ENCODE data around the gene EIF4E.
"Not testable (repeated sequence)": the region's sequence is repeated elsewhere in the genome, so short reads cannot be mapped to it uniquely, and the experiment has no call there.

The EIF4E gene

DNA sequence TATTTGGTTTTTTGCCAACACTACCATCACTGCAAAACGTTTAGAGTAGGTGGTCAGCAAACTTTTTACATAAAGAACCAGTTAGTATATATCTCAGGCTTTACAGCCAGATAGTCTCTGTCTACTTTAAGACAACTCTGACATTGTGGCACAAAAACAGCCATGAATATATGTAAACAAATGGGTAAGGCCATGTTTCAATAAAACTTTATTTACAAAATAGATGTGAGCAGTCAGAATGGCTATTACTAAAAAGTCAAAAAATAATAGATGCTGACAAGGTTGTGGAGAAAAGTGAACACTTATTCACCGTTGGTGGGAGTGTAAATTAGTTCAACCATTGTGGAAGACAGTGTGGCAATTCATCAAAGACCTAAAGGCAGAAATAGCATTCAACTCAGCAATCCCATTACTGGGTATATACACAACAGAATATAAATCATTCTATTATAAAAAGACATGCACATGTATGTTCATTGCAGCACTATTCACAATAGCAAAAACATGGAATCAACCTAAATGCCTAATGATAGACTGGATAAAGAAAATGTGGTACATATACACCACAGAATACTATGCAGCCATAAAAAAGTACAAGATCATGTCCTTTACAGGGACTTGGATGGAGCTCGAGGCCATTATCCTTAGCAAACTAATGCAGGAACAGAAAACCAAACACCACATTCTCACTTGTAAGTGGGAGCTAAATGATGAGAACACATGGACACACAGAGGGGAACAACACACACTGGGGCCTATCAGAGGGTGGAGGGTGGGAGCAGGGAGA, 56.6 kb downstream of the EIF4E start:
- not testable (repeated sequence) for DNase-seq

DNA sequence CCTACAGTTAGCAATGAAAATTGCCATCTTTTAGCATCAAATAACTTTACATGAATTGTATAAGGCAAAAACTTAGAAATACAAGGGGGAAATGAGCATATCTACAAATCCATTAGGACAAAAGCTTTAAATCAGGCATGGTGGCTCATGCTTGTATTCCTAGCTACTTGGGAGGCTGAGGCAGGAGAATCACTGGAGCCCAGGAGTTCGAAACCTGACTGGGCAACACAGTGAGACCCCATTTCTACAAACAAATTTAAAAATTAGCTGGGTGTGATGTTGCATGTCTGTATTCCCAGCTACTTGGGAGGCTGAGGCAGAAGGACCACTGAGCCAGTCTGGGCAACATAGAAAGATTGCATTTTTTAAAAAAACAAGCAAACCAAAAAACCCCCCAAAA, 61.3 kb downstream of the EIF4E start:
- no peak for DNase-seq

DNA sequence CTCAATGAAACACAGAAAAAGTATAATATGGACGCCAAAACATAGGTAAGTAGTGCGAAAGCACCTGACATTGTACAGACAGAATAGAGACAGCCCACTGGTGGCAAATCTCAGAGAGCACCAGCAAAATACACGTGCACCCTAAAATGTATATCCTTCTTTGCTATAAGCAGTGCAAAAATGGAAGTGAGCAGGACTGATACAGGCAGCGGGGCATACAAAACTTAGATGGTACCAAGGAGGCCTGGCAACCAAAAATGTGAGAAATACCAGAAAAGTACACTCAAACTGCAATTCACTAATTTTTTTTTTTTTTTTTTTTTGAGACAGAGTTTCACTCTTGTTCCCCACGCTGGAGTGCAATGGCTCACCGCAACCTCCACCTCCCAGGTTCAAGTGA, 63.9 kb downstream of the EIF4E start:
- DNase-seq: no peak

DNA sequence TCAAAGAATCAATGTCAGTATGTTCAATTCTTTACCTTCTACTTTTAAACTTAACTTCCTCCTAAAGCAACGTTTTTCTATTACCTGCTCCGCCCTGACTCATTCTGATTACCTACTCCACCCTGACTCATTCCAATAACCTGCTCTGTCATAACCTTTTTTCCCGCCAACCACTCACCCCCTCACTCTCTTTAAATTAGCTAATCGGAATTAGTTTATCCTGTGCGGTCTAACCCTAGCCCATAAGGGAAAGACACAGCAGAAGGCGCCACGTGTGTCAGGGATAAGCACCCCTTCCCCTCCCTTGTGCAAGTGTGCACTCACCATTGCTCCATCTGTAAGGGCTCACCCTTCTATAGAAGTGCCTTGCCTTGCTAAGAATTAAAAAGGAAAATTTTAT, 64.4 kb downstream of the EIF4E start:
- DNase-seq: no peak

DNA sequence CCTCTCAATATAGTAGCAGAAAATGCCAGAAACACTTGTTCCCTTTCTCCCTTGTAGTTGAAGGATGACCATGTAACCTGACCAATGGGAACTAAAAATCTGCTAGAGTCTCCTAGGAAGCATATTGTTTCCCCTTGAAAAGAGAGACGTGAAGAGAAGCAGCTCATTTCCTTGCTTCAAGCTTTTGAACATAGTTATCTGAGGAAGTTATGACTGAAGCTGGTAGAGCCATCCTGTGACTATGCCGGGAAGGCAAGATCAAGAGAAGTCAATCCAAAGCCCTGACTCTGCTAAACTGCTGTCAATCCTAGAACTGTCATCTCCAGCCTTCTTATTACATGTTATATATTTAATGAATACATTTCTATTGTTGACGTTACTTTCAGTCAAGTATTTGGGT, 66.6 kb downstream of the EIF4E start:
- no peak for DNase-seq

DNA sequence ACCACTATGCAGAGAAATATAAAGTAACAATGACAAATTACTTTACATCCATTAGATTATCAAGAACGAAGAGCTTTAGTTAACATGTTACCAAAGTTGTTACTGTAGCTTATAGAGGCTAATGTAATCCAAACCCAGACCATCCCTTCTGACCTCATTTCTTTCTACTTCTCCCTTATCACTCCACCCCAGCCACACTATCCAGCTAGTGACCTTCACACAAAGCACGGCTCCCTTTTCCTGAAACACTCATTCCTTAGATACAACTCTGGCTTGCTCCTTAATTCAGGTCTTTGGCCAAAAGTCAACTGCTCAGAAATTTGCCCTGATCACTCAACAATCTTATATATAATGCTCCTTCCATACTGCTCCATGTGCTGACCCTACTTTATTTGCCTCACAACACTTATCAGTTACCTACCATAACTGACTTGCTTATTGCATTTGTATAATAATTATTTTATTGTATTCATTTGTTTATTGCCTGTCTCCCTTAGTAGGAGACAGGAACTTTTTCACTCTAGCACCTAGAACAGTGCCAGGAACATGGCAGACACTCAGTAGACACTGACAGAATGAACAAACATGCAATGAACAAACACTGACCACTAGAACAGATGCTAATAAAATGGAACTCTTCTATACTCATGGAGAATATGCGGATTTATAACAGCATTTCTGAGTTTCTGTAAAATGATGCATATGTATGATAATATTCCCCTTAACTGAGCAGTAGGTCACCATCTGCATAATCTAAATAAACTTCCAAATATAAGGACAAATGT, 67.6 kb downstream of the EIF4E start:
- no peak for DNase-seq

DNA sequence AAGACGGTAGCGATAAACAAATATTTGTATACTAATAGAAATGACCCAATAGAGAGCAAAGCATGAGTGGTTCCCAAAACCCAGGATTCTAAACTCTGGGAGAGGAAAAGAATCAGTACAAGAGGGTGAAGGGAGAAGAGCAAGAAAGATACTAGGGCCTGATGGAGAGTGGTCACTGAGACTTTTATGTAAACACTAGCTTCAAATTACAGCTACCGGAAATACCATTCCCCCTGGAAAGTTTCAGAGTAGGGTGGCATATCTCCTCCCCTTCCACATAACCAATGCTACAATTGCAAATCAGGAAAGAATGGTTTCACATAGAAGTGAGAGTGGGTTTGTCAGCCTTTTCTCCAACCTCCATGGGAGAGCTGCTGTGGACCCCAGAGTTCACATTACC, 77.1 kb downstream of the EIF4E start:
- no peak for DNase-seq

DNA sequence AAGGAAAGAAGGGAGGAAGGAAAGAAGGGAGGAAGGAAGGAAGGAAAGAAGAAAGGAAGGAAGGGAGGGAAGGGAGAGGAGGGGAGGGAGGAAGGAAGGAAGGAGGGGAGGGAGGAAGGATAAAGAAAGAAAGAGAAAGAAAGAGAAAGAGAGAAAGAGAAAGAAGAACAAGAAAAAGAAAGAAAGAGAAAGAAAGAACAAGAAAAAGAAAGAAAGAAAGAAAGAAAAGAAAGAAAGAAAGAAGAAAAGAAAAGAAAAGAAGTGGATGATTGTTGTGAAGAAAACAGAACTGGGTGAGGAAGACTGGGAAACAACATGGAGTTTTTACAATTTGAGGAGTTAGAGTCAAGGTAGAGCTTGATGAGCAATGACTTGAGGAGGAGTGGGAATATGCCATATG, 78.0 kb downstream of the EIF4E start:
- DNase-seq: no peak

DNA sequence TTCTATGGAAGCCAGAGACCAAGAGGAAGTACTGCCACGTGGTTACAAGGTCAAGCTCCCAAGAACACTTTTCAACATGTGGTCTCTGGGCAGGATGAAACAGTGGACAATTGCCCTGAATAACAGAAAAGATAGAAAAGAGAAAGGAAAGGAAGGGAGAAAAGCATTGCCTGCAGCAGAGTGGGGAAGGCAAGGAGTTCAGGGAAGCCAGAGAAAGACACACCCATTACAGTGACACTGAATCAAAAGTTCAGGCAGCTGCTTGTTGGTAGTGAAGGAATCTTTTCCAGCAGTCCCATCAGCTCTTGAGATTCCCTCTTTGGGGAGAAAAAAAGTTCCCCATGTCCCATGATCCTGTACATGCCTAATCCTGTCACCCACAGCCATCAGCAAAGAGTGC, 80.5 kb downstream of the EIF4E start:
- no peak for DNase-seq

DNA sequence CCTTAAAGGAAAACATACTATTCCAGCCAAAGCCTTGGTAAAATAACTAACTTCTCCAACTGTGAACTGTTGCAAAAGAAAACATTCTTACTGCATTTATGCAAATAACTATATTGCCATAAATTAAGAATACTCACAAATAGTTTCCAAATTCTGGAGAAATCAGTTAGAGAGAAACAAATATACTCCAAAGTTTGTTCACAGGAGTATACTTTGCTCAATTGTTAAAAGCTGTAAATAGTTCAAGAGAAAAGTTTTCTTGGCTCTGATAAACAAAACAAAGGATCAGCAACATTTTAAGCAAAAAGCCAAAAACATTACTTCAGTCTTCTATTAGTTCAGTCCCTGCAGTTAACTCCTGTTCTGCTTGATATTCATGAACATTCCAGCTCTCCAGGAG, 83.0 kb downstream of the EIF4E start:
- DNase-seq: no peak

DNA sequence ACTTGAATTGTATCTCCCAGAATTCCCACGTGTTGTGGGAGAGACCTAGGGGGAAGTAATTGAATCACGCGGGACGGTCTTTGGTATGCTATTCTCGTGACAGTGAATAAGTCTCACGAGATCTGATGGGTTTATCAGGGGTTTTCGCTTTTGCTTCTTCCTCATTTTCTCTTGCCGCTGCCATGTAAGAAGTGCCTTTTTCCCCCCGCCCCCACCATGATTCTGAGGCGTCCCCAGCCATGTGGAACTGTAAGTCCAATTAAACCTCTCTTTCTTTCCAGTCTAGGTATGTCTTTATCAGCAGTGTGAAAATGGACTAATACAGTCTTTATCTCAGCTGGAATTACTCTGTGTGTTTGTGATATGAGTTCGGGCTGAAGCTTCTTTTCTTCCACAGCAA, 86.0 kb downstream of the EIF4E start:
- DNase-seq: not testable (repeated sequence)

DNA sequence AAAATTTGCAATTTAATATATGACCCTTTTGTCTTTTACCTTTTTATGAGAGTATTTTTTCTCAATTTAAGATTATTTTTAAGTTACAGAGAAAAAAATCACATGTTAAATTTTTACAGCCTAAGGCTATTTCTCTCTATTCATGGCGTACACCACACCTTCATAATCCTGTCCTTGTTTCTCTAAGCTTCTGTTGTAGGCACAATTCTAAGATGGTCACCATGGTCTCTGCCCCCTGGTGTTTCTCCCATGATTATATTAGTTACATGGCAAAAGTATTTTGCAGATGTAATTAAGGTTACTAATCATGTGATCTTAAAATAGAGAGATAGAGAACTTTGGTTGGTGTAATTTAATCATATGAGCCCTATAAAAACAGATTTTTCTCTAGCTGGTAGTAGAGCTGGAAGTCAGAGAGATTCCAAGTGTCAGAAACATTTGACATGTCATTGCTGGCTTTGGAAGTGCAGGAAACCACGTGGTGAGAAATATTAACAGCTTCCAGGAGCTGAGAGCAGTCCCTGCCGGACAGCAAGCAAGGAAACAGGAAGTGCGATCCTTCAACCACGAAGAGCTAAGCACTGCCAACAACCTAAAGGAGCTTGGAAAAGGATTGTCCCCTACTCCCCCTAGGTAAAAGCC, 89.8 kb downstream of the EIF4E start:
- no peak for DNase-seq

DNA sequence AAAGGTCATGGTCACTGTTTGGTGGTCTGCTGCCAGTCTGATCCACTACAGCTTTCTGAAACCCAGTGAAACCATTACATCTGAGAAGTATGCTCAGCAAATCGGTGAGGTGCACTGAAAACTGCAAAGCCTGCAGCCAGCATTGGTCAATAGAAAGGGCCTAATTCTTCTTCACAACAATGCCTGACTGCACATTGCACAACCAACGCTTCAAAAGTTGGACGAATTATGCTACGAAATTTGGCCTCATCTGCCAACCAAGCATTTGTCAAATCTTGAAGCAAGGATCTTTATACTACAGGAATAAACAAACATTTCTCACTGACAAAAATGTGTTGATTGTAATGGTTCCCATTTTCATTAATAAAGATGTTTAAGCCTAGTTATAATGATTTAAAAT, 90.4 kb downstream of the EIF4E start:
- DNase-seq: no peak

DNA sequence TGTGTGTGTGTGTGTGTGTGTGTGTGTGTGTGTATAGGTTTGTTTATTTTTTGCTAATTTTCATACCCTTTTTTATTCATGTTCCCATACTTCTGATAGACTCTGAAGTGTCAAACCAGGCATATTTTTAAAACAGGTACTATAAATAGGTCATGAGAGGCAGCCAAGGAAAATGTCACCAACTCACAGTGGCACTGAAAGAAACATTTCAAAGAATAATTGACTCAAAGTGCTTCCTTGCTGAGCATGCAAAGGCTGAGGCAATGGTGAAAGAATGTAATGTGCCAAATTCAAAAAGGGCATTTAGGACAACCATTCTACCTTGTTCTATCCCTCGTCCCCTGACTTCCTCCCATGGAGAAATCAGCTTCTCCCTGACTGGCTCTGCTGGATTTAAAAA, 95.5 kb downstream of the EIF4E start:
- no peak for DNase-seq

DNA sequence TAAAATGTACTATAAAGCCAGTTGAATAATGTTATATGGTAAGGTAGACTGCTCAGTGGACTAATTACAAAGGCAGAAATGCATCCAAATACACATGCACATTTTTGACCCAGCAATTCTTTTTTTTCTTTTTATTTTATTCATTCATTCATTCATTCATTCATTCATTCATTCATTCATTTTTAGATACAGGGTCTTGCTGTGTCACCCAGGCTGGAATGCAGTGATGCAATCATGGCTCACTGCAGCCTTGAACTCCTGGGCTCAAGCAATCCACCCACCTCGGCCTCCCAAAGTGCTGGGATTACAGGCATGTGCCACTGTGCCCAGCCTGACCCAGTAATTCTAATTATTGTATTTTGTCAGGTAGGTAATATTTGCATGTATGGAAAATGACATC, 97.9 kb downstream of the EIF4E start:
- DNase-seq: not testable (repeated sequence)

All from NCI-H2227 treated with DMSO at 0.1 percent for 48 hours (cell line).